HFFc6 (cell line): ENCODE measurements around the gene CNPY1. TPM values are rescaled to one million over a fixed set of nuclear protein-coding genes. Genes with fewer than 3 reads are reported as not detected.

Experiments
- DNase-seq: peaks from one replicate; pipeline ENCODE4 v3.0.0-alpha.2; 2018
- H3K27ac Mint-ChIP-seq: 2 replicates; pipeline ENCODE4 v1.8.0; 2020; ENCODE audit warnings: mild to moderate bottlenecking, mixed read lengths
- H3K27me3 Mint-ChIP-seq: 2 replicates; pipeline ENCODE4 v1.8.0; 2021; ENCODE audit warnings: mild to moderate bottlenecking, moderate library complexity, mixed read lengths; ENCODE audit not compliant: insufficient read depth
- H3K36me3 Mint-ChIP-seq: 2 replicates; pipeline ENCODE4 v1.8.0; 2021; ENCODE audit warnings: low read depth, mixed read lengths
- H3K4me1 Mint-ChIP-seq: 2 replicates; pipeline ENCODE4 v1.8.0; 2020; ENCODE audit warnings: low read depth, mixed read lengths
- H3K4me3 Mint-ChIP-seq: 2 replicates; pipeline ENCODE4 v1.8.0; 2020; ENCODE audit warnings: mild to moderate bottlenecking, moderate library complexity, mixed read lengths
- H3K9me3 Mint-ChIP-seq: 2 replicates; pipeline ENCODE4 v1.8.0; 2020; ENCODE audit warnings: mild to moderate bottlenecking, mixed read lengths
- CTCF ChIP-seq: fragments of 200-600 bp; sonication (generic); IDR thresholded peaks from 2 replicates; pipeline ENCODE4 v1.5.0; 2021; ENCODE audit warnings: antibody characterized with exemption, mild to moderate bottlenecking
- total RNA-seq, 6 experiments: library from RNA; stranded (reverse); fragmentation: NEBNext Ultra II Directional; extraction: Animal tissue kit (Norgen Biotek cat#: 25700); gene quantifications; 2 replicates in 1 of 6; 3 replicates in 5 of 6; pipeline ENCODE4 v1.2.3, GENCODE V29; 2021

Gene CNPY1
- total RNA-seq, 6 experiments from 2014 or later = not detected

DNA sequence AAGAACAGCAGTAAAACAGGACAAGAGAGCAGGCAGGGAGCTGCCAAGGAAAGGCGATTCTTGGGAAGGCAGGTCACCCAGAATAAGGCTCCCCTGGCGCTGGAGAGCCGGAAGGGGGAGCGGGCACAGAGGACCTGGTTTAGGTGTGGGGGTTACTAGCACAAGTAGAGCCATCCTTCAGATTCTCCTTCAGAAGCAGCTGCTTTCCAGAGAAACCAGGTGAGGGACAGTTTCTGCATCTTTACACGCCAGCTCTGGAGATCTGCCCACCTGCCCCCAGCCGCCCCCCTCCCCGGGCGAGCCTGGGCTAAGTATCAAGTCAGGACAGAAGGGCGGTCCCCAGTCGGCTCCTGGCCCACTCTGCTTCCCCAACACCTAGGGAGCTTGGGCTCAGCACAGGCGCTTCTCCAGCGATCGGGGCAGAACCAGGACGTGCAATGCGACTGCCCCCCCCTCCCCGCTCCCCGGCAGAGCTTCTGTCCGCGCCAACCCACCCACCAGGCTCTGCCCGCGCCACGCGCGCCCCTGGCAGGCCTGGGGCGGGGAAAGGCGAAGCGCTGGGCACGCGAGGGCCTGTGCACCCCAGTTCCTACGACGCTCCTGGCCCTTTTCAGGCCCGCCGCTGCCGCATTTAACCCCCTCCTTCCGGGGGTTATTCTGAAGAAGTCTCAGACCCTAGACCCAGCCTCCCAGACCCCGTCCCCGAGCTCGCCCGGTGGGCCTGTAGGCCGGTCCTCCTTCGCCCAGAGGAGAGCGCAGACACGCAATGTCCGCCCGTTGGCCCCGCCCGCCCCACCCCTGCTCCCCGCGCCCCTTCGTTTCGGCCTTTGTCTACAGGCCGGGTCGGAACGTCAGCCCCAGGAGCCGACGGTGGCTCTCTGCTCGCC, 92.8 kb downstream of the CNPY1 start:
- H3K4me1 Mint-ChIP-seq = no peaks in the 10 kb centered on the region
- no peak overlapping the region for H3K27ac Mint-ChIP-seq
- no peaks in the 10 kb centered on the region for H3K9me3 Mint-ChIP-seq
- H3K4me3 Mint-ChIP-seq = no peak overlapping the region
- TF ChIP-seq CTCF = no peak
- H3K27me3 Mint-ChIP-seq = peaks cover 62% of the 10 kb centered on the region
- DNase-seq = no peak
- H3K36me3 Mint-ChIP-seq = no peaks in the 10 kb centered on the region

GRCh38 chr7:155452505-155453295, 93.7 kb downstream of the CNPY1 start:
- no peaks in the 10 kb centered on the region for H3K36me3 Mint-ChIP-seq
- DNase-seq = no peak
- no peaks in the 10 kb centered on the region for H3K9me3 Mint-ChIP-seq
- no peaks in the 10 kb centered on the region for H3K4me1 Mint-ChIP-seq
- TF ChIP-seq CTCF = no peak
- H3K4me3 Mint-ChIP-seq = no peak overlapping the region
- peaks cover 69% of the 10 kb centered on the region for H3K27me3 Mint-ChIP-seq
- H3K27ac Mint-ChIP-seq = no peak overlapping the region

- H3K36me3 Mint-ChIP-seq = no peaks in the 10 kb centered on the region
- H3K9me3 Mint-ChIP-seq = no peaks in the 10 kb centered on the region
- peaks cover 75% of the 10 kb centered on the region for H3K27me3 Mint-ChIP-seq
- DNase-seq = no peak
- H3K4me1 Mint-ChIP-seq = no peaks in the 10 kb centered on the region
- no peak for TF ChIP-seq CTCF
- H3K4me3 Mint-ChIP-seq = no peak overlapping the region
- H3K27ac Mint-ChIP-seq = no peak overlapping the region
These were observed 94.5 kb downstream of the CNPY1 start for GRCh38 chr7:155451840-155452239.

Other genes starting within 250 kb of the CNPY1 start
- gene INSIG1, start 248.7 kb downstream of the CNPY1 start, total RNA-seq = 10 to 100 TPM in 3 of 6 experiments, 1 to 10 TPM in 3; 7.1 to 11.0 (median 9.9) TPM
- not detected for gene EN2, start 88.4 kb downstream of the CNPY1 start, total RNA-seq
- 10 to 100 TPM; 31.5 to 38.9 (median 34.5) TPM for gene RBM33, start 98.1 kb upstream of the CNPY1 start, total RNA-seq